DMS153 treated with DMSO at 0.1 percent for 48 hours (cell line): ENCODE measurements around the gene REM2.

Experiments
- DNase-seq: peaks from one replicate; lab custom pipeline; 2025; ENCODE audit not compliant: unreplicated experiment; lab: John Stamatoyannopoulos, UW

The REM2 gene

DNA sequence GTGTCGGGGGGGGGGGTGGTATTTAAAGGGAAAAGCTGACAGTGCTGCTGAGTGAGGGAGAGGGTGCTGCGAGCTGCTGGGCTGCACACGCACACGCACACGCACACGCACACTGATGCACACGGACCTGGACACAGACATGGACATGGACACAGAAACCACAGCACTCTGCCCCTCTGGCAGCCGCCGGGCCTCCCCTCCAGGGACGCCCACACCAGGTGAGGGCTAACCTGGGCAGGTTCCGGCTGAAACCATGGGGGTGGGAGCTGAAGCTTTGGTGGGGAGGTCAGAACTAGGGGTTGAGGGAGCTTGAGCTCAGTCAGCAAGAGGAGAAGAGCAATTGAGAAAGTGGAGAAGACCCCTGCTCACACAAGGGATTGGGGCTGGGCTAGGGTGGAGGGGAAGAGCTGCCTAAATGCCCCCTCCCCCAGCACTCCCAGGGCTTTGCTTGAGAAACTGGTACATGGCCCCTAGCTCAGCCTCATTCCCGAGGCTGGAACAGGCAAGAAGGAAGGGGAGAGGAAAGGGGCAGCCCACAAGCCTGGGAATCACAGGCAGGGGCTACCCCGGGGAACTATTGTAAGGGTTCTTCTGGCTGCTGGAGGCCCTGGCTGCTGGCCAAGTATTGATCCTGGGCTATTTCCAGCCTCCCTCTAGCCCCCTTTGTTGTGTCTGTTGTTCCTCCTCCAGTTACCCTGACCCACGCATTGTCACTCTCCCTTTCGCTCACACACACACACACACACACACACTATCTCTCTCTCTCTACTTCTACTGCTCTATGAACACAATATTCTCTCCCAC is at the start of gene REM2:
TSS of gene REM2 (plus strand) at position 50 of the 804 bp plus-strand sequence. CDS start at position 116, 66 bp downstream.
- DNase-seq: no peak

GRCh38 chr14:22835505-22835904 is 47.5 kb upstream of the REM2 start:
- no peak for DNase-seq

- DNase-seq: no peak
These were observed 46.5 kb upstream of the REM2 start, which contains the start of gene MMP14 for GRCh38 chr14:22836301-22837113. TSS of gene MMP14 (plus strand) at chr14:22836585. CDS start at chr14:22836818, 233 bp downstream.

GRCh38 chr14:22837114-22837749 is 45.8 kb upstream of the REM2 start:
- DNase-seq: no peak

DNA sequence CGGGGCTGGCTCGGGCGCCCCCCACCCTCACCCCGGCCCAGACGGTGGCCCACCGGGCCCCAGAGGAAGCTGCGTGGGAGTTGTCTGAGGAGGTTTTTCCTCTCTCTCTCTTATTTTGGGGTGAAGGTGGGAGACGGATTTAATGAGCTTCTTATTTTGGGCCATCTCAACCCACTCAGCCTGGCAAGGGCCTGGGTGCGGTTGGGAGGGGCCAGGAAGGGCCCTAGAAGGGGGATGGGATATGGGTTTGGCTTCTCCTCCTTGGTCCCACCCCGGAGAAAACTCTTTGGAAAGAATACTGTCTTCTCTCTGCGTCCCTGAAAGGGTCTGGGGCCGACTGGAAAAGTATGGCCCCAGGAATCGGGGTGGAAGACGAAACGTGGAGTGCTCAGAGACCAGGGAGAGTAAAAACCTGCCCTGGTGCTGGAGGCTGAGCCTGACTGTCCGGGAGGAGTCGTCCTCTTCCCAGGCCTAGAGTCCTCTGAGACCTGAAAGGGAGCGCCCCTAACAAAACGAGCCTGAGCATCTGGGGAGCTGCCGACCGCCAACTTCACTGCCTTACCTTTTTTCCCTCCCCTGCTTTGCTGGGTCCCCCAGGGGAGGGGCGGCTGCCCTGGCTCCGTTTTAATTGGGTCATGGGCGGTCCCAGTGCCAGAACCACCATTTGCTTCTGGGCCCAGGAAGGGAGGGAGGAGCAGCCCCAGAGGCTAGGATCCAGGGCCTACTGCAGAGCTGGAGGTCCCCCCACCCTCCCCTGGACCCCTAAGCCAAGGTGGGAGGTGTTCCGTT is 45.1 kb upstream of the REM2 start:
- no peak for DNase-seq

DNA sequence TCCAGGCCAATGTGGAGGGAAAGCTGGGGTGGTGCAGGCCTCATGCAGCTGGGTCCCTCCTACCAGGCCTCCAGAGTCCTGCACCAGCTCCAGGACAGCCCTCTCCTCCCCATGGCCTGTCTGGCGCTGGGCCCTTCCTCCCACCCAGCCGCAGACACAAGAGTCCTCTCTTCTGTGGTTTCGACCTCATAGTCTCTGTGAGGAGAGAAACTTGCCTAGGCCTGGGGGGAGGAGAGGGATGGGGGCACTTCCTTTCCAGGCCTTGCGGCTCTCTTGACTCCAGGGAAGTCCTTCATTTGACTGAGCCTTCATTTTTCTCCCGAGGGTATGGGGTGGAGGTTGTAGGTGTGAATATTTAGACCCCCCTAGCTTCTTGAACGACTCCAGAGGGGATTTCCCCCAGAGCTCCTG is 44.4 kb upstream of the REM2 start:
- no peak for DNase-seq

- no peak for DNase-seq
These were observed 43.8 kb upstream of the REM2 start for GRCh38 chr14:22839159-22839779.

DNA sequence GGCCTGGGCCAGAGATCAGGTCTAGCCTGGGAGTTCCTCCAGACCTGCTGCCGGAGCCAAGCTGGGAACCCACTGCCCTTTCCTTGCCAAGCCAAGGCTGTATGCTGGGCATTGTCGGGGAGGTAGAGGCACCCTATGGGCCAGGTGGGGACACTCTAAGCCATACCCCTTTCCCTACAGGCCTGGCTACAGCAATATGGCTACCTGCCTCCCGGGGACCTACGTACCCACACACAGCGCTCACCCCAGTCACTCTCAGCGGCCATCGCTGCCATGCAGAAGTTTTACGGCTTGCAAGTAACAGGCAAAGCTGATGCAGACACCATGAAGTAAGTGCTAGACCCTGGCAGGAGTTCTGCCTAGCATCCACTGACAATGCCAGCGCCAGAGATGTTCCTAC is 41.7 kb upstream of the REM2 start:
- DNase-seq: no peak

GRCh38 chr14:22841769-22842168 is 41.3 kb upstream of the REM2 start:
- no peak for DNase-seq

- no peak for DNase-seq
These were observed 40.6 kb upstream of the REM2 start for GRCh38 chr14:22842211-22843122.

DNA sequence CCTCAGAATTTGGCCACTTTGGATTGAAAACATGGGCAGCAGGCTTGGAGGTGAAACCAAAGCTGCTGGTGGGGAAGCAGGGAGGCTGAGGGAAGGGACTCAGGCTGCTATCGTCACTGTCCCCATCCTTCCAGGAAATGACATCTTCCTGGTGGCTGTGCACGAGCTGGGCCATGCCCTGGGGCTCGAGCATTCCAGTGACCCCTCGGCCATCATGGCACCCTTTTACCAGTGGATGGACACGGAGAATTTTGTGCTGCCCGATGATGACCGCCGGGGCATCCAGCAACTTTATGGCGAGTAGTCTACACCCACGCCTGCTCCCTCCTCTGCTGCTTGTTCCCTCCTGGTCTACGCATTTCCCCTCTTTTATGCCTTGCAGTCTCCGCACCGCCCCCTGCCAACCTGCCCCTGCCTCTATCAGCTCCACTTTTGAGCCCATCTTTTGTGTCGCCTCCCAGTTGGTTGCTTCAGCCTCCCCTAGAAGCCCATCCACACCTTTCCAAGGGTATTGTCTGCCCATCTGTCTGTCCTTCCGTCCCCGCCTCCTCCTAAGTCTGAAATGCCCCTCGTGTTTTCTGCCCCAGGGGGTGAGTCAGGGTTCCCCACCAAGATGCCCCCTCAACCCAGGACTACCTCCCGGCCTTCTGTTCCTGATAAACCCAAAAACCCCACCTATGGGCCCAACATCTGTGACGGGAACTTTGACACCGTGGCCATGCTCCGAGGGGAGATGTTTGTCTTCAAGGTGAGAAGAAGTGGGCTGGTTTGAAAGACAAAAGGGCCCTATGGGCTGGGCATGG is 39.7 kb upstream of the REM2 start:
- DNase-seq: no peak

DNA sequence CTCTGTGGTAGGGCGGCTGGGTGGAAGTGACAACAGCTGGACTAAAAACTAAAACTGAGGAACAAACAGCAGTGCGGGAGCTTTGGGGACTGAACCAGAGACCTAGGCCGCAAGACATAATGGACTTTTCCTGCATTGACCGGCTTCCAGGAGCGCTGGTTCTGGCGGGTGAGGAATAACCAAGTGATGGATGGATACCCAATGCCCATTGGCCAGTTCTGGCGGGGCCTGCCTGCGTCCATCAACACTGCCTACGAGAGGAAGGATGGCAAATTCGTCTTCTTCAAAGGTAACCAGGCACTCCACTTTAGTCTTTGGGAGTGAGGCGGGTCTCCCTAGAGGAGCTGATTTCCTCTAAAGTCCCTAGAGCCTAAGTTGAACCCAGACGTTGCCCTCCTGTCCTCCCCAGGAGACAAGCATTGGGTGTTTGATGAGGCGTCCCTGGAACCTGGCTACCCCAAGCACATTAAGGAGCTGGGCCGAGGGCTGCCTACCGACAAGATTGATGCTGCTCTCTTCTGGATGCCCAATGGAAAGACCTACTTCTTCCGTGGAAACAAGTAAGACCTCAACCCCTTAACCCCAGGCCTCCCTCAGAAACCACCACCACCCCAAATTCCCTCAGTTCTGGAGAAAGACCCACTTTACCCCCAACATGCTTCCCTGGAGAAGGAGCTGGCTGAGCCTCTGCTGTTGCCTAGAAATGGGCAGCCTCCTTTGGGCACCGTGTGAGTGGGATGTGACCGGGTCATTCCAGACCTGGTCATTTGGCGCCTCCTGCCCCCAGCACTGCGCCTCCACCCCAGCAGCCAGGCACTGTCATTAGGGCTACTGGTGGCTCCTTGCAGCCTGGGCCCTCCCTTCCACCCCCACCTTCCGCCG is 38.6 kb upstream of the REM2 start:
- no peak for DNase-seq

DNA sequence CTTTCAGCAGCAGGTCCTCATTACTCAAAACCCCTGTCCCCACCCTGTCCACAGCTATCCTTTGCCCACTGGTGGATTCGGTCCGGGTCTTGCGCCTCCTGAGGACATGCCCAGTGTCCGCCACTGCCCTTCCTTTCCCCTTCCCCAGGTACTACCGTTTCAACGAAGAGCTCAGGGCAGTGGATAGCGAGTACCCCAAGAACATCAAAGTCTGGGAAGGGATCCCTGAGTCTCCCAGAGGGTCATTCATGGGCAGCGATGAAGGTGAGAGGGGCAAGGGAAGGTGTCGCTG is 38.0 kb upstream of the REM2 start:
- DNase-seq: no peak

- DNase-seq: no peak
These were observed 37.0 kb upstream of the REM2 start for GRCh38 chr14:22845821-22846625.

GRCh38 chr14:22846811-22847307 is 36.2 kb upstream of the REM2 start:
- DNase-seq: no peak

GRCh38 chr14:22847661-22848341 is 35.2 kb upstream of the REM2 start:
- DNase-seq: no peak
